Measurements from ENCODE around the gene CD79A.

CD79A gene

DNA sequence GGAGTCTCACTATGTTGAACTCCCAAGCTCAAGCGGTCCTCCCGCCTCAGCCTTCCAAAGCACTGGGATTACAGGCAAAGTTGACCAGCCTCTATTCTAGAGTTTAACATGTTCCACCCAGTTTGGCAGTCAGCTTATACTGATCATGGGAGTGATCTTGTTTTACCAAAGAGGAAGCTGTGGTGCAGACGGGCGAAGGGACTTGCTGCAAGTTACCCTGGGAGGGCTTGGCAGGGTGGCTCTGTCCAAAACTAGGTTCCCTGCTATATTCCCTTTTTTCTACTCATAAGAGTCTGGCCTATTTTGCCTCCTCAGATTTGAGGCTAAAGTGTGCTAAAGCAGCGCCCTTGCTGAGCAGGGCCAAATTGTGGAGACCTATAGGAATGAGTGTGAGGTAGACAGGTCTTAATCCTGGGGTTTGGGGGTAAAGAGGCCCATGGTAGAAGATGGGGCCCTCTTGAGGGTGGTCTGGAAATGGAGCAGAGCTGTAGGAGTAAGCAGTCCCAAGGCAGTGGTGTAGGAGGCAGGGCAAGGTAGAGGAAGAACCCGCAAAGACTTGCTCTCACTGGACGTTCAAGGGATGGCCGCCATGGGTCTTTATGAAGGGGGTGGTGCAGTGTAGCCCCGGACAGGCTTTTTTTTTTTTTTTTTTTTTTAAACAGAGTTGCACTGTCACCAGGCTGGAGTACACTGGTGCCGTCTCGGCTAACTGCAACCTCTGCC is 13.7 kb upstream of the CD79A start:
- no peak overlapping the region for H3K4me3 ChIP-seq (ENCODE audit: low read depth, low read length)
- peaks cover 76% of the 10 kb centered on the region for H3K36me3 ChIP-seq (ENCODE audit: control insufficient read depth, insufficient read depth, low read length)
- H3K27me3 ChIP-seq (ENCODE audit: control insufficient read depth, insufficient read depth, low read length) = no peaks in the 10 kb centered on the region
- peak overlapping the region; percentile 43; the same call in 1 of the 2 replicates for H3K9ac ChIP-seq (ENCODE audit: low read depth, low read length)
- H3K4me1 ChIP-seq (ENCODE audit: control insufficient read depth, insufficient read depth, low read length) = peaks cover 21% of the 10 kb centered on the region
- H3K27ac ChIP-seq (ENCODE audit: low read depth, low read length) = no peak overlapping the region
- no peaks in the 10 kb centered on the region for H3K9me3 ChIP-seq (ENCODE audit: control insufficient read depth, insufficient read depth, low read length)

GRCh38 chr19:41864374-41864773 is 12.7 kb upstream of the CD79A start:
- peak overlapping the region; percentile 34 for H3K9ac ChIP-seq (ENCODE audit: low read depth, low read length)

GRCh38 chr19:41866284-41866683 is 10.8 kb upstream of the CD79A start:
- Histone ChIP-seq H3K27ac (ENCODE audit: low read depth, low read length) (peak overlapping the region; percentile 32), H3K27me3 (ENCODE audit: control insufficient read depth, insufficient read depth, low read length) (no peaks in the 10 kb centered on the region), H3K9ac (ENCODE audit: low read depth, low read length) (no peak overlapping the region), H3K36me3 (ENCODE audit: control insufficient read depth, insufficient read depth, low read length) (peaks cover 94% of the 10 kb centered on the region), H3K4me3 (ENCODE audit: low read depth, low read length) (no peak overlapping the region), H3K9me3 (ENCODE audit: control insufficient read depth, insufficient read depth, low read length) (no peaks in the 10 kb centered on the region), H3K4me1 (ENCODE audit: control insufficient read depth, insufficient read depth, low read length) (peaks cover 16% of the 10 kb centered on the region)

More at GRCh38 chr19:41864374-41864773, 12.7 kb upstream of the CD79A start:
- Histone ChIP-seq H3K36me3 (ENCODE audit: control insufficient read depth, insufficient read depth, low read length) (peaks cover 86% of the 10 kb centered on the region), H3K27ac (ENCODE audit: low read depth, low read length) (peak overlapping the region; percentile 59), H3K27me3 (ENCODE audit: control insufficient read depth, insufficient read depth, low read length) (no peaks in the 10 kb centered on the region), H3K4me3 (ENCODE audit: low read depth, low read length) (no peak overlapping the region), H3K4me1 (ENCODE audit: control insufficient read depth, insufficient read depth, low read length) (peaks cover 21% of the 10 kb centered on the region), H3K9me3 (ENCODE audit: control insufficient read depth, insufficient read depth, low read length) (no peaks in the 10 kb centered on the region)

- Histone ChIP-seq H3K4me3 (ENCODE audit: low read depth, low read length) (no peak overlapping the region), H3K27ac (ENCODE audit: low read depth, low read length) (peak overlapping the region; percentile 70), H3K4me1 (ENCODE audit: control insufficient read depth, insufficient read depth, low read length) (no peaks in the 10 kb centered on the region), H3K36me3 (ENCODE audit: control insufficient read depth, insufficient read depth, low read length) (peaks cover 81% of the 10 kb centered on the region), H3K27me3 (ENCODE audit: control insufficient read depth, insufficient read depth, low read length) (no peaks in the 10 kb centered on the region), H3K9ac (ENCODE audit: low read depth, low read length) (no peak overlapping the region), H3K9me3 (ENCODE audit: control insufficient read depth, insufficient read depth, low read length) (no peaks in the 10 kb centered on the region)
Observed at GRCh38 chr19:41868120-41868988, 8.7 kb upstream of the CD79A start.

GRCh38 chr19:41868989-41869300 is 8.1 kb upstream of the CD79A start:
- Histone ChIP-seq H3K27ac (ENCODE audit: low read depth, low read length) (peak overlapping the region; percentile 52), H3K9me3 (ENCODE audit: control insufficient read depth, insufficient read depth, low read length) (no peaks in the 10 kb centered on the region), H3K9ac (ENCODE audit: low read depth, low read length) (no peak overlapping the region), H3K36me3 (ENCODE audit: control insufficient read depth, insufficient read depth, low read length) (peaks cover 75% of the 10 kb centered on the region), H3K4me1 (ENCODE audit: control insufficient read depth, insufficient read depth, low read length) (no peaks in the 10 kb centered on the region), H3K27me3 (ENCODE audit: control insufficient read depth, insufficient read depth, low read length) (no peaks in the 10 kb centered on the region), H3K4me3 (ENCODE audit: low read depth, low read length) (no peak overlapping the region)

GRCh38 chr19:41869374-41869955 is 7.6 kb upstream of the CD79A start:
- H3K27me3 ChIP-seq (ENCODE audit: control insufficient read depth, insufficient read depth, low read length) = no peaks in the 10 kb centered on the region
- no peaks in the 10 kb centered on the region for H3K4me1 ChIP-seq (ENCODE audit: control insufficient read depth, insufficient read depth, low read length)
- H3K4me3 ChIP-seq (ENCODE audit: low read depth, low read length) = no peak overlapping the region
- peaks cover 70% of the 10 kb centered on the region for H3K36me3 ChIP-seq (ENCODE audit: control insufficient read depth, insufficient read depth, low read length)
- H3K27ac ChIP-seq (ENCODE audit: low read depth, low read length) = peak overlapping the region; percentile 52
- no peak overlapping the region for H3K9ac ChIP-seq (ENCODE audit: low read depth, low read length)
- no peaks in the 10 kb centered on the region for H3K9me3 ChIP-seq (ENCODE audit: control insufficient read depth, insufficient read depth, low read length)

DNA sequence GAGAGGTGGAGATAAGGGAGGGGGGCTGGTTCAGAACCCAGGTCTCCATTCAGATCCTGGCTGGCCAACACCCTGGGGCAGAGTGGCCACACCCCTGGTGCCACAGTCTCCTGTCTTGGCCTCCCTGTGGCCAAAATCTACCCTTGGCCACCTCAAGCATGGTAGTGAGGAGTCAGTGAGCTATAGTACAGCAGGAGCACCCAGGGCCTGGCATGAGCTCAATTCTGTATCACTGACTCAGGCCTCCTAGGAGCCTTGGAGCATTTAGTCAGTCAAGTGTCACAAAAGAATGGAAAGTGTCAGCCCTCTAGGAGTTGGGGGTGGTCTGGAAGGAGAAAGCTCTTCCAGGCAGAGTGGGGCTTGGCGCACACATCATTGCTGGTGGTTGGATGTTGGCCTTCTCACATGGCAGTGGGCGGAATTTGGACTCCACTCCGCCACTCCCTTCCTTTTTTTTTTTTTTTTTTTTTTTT is 6.6 kb upstream of the CD79A start:
- Histone ChIP-seq H3K4me3 (ENCODE audit: low read depth, low read length) (no peak overlapping the region), H3K36me3 (ENCODE audit: control insufficient read depth, insufficient read depth, low read length) (peaks cover 60% of the 10 kb centered on the region), H3K4me1 (ENCODE audit: control insufficient read depth, insufficient read depth, low read length) (no peaks in the 10 kb centered on the region), H3K9ac (ENCODE audit: low read depth, low read length) (no peak overlapping the region), H3K27me3 (ENCODE audit: control insufficient read depth, insufficient read depth, low read length) (no peaks in the 10 kb centered on the region), H3K27ac (ENCODE audit: low read depth, low read length) (peak overlapping the region; percentile 22), H3K9me3 (ENCODE audit: control insufficient read depth, insufficient read depth, low read length) (no peaks in the 10 kb centered on the region)

GRCh38 chr19:41871573-41872383 is 5.3 kb upstream of the CD79A start:
- H3K9ac ChIP-seq (ENCODE audit: low read depth, low read length) = no peak overlapping the region
- H3K9me3 ChIP-seq (ENCODE audit: control insufficient read depth, insufficient read depth, low read length) = no peaks in the 10 kb centered on the region
- no peaks in the 10 kb centered on the region for H3K4me1 ChIP-seq (ENCODE audit: control insufficient read depth, insufficient read depth, low read length)
- peaks cover under 1% of the 10 kb centered on the region; the same call in 1 of the 2 replicates for H3K27me3 ChIP-seq (ENCODE audit: control insufficient read depth, insufficient read depth, low read length)
- peak overlapping the region; percentile 79 for H3K27ac ChIP-seq (ENCODE audit: low read depth, low read length)
- H3K36me3 ChIP-seq (ENCODE audit: control insufficient read depth, insufficient read depth, low read length) = peaks cover 50% of the 10 kb centered on the region
- no peak overlapping the region for H3K4me3 ChIP-seq (ENCODE audit: low read depth, low read length)

DNA sequence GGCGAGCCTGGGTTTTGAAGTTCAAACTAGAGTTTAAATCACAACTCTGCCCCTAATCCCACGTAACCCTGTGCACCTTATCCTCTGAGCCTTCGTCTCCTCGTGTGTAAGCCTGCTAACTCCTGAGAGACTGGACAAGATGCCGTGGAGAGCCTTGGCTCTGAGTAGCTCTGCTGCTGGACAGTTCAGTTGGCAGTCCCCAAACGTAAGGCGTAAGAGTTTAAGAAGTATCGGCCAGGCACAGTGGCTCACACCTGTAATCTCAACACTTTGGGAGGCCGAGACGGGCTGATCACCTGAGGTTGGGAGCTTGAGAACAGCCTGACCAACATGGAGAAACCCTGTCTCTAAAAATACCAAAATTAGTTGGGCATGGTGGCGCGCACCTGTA is 4.7 kb upstream of the CD79A start:
- Histone ChIP-seq H3K9me3 (ENCODE audit: control insufficient read depth, insufficient read depth, low read length) (no peaks in the 10 kb centered on the region), H3K27ac (ENCODE audit: low read depth, low read length) (peak overlapping the region; percentile 79), H3K9ac (ENCODE audit: low read depth, low read length) (no peak overlapping the region), H3K4me1 (ENCODE audit: control insufficient read depth, insufficient read depth, low read length) (no peaks in the 10 kb centered on the region; the same call in 1 of the 2 replicates), H3K4me3 (ENCODE audit: low read depth, low read length) (no peak overlapping the region), H3K36me3 (ENCODE audit: control insufficient read depth, insufficient read depth, low read length) (peaks cover 45% of the 10 kb centered on the region), H3K27me3 (ENCODE audit: control insufficient read depth, insufficient read depth, low read length) (peaks cover 3% of the 10 kb centered on the region; the same call in 1 of the 2 replicates)

Data from HUES48 (cell line).